Measurements from ENCODE around the gene SIK2.
"Not testable (repeated sequence)": the region's sequence is repeated elsewhere in the genome, so short reads cannot be mapped to it uniquely, and the experiment has no call there.

SIK2 gene

DNA sequence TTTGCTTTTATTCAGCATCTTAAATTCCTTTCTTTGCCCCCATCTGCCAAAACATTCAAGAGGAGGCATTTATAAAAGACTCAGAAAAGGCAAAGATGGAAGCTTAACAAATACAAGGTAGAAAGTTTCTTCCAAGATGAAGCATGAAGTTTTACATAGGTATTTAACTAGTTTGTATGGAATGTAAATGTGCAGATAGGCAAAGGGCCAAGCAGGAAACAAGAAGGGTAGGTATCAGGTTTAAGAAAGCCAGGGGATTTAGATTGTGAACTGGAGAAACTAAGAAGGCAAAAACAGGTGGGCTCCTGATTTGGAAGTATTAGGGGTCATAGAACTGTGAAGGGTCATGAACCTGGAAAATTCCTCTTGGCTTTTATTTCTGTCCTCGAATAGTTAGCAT is 101.3 kb downstream of the SIK2 start:
- no peak for FAIRE-seq

DNA sequence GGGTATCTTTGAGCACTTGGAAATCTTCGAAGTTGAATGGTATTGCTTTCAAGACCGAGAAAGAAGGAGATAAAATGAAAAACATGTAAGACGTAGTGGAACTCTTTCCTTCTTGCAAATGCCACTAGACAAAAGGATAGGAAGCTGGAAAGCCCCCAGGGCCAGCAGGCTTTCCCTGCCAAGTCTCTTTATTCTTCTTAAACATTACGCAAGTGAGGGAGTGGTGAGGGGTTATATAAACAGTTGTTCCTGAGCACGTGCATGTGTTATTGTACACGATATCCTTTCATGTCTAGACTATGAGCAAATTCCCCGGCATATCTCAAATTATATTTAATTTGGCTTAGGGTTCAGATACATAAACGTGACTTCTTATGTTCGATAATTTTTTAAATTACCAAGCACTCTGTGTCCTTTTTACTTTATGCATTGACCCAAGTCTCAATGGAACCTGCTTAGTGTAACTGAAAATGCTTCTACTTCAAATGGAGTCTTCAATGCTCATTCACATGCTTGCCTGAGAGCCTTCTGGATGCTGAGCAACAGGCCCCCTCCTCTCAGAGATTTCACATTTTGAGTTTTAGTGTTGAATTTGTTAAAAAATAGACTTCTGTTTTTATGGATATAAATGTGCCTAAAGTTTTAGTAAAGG is 104.9 kb downstream of the SIK2 start:
- FAIRE-seq = no peak

DNA sequence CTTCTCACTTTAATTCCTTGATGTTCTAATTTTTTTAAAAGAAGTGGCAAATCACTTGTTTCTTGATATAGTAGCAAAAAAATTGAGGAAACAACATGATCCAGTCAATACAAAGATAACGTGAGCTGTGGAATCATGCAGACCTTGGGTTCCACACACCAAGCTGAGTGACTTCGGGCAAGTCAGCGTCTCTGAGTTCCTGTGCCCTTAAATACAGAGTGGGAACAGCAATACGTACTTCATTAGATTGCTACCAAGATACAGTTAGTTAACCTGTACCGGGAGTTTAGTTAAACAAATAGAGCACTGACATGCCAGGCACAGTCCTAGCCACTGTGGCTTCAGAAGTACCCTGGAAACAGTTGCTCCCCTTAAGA is 105.4 kb downstream of the SIK2 start:
- FAIRE-seq = no peak

GRCh38 chr11:111714522-111714921 is 112.3 kb downstream of the SIK2 start:
- FAIRE-seq = no peak

DNA sequence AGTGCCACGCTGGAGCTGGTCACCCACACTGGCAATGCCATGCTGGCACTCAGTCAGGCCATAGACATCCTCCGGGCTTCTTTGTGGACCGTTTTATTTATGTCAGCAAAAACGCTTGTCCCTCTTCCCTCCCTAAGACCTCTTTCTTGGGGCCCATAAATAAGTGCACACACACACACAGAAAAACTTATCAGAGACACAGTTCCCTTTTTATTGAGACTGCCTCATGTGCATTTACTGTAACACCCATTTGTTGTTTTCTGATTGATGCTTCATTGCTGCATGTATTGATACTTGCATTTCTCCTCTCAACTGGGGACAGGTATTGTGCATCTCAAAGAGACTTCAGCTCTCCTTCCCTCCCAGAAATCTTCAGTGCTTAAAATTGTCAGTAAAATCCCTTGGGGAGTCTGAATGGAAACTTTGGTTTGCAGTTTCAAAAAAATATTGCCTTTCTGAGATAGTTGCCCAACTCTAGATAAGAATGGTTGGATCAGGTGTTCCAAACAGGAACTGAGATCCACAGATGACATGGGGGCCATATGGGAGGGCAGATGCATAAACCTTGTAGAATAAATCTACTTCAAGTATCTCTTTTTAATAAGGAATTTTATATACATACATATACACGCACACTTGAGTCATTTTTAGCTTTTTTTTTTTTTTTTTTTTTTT is 113.0 kb downstream of the SIK2 start:
- no peak for FAIRE-seq

DNA sequence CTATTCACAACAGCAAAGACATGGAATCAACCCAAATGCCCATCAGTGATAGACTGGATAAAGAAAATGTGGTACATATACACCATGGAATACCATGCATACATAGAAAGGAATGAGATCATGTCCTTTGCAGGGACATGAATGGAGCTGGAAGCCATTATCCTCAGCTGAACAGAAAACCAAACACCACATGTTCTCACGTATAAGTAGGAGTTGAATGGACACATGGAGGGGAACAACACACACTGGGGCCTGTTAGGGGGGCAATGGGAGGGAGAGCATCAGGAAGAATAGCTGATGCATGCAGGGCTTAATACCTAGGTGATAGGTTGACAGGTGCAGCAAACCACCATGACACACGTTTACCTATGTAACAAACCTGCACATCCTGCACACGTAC is 115.4 kb downstream of the SIK2 start:
- FAIRE-seq = not testable (repeated sequence)

- FAIRE-seq = no peak
Measured at GRCh38 chr11:111718436-111718835, 116.2 kb downstream of the SIK2 start.

GRCh38 chr11:111718859-111719258 is 116.6 kb downstream of the SIK2 start:
- FAIRE-seq = no peak

- FAIRE-seq = peak; percentile 13
Measured at GRCh38 chr11:111719379-111719778, 117.1 kb downstream of the SIK2 start.

GRCh38 chr11:111720801-111721494 is 118.7 kb downstream of the SIK2 start:
- FAIRE-seq = no peak

GRCh38 chr11:111722501-111722900 is 120.3 kb downstream of the SIK2 start:
- FAIRE-seq = no peak

GRCh38 chr11:111723595-111723994 is 121.3 kb downstream of the SIK2 start:
- no peak for FAIRE-seq

DNA sequence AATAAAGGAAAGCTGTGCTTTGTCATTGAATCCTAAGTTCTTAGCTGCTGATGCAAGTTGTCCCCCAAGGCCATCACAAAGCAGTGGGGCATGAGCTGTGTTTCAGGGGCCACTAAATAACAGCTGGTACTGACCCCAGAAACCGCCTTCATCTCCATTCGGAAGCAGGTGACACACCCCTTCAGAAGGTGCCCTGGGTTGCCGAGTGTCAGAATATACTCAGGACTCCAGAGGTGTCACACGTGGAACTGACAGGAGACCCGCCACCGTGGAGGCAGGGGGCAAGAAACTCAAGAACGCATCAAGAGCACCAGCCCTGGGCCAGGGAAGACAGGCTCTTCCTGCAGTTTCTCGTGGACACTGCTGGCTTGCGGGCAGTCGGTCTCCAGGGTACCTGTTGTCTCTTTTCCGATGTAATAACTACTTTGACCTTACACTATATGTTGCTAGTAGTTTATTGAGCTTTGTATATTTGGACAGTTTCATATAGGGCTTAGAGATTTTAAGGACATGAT is 122.4 kb downstream of the SIK2 start:
- FAIRE-seq = no peak

DNA sequence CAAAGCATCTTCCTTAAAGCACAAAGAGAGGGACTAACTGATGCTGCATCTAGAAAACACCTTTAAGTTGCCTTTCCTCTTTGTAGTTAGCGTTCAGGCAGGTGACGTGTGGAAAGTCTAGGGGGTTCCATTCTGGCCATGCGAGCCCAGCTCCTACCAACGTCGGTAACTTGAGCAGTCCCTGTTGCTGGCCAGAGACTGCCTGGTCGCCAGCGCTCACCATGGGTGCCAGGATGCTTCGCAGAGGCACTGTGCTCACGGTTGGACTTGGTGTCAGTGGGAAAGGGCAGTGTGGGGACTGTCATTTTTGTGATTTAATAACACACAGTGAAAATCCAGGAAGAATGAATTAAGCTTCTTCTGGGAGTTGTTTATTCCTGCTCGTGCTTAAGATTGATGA is 123.4 kb downstream of the SIK2 start:
- FAIRE-seq = no peak

- no peak for FAIRE-seq
Measured at GRCh38 chr11:111726301-111726713, 124.1 kb downstream of the SIK2 start.

GRCh38 chr11:111727431-111727830 is 125.2 kb downstream of the SIK2 start:
- no peak for FAIRE-seq

- FAIRE-seq = no peak
Measured at GRCh38 chr11:111729071-111729830, 127.0 kb downstream of the SIK2 start.

GRCh38 chr11:111729831-111730311 is 127.6 kb downstream of the SIK2 start:
- peak; percentile 72 for FAIRE-seq

DNA sequence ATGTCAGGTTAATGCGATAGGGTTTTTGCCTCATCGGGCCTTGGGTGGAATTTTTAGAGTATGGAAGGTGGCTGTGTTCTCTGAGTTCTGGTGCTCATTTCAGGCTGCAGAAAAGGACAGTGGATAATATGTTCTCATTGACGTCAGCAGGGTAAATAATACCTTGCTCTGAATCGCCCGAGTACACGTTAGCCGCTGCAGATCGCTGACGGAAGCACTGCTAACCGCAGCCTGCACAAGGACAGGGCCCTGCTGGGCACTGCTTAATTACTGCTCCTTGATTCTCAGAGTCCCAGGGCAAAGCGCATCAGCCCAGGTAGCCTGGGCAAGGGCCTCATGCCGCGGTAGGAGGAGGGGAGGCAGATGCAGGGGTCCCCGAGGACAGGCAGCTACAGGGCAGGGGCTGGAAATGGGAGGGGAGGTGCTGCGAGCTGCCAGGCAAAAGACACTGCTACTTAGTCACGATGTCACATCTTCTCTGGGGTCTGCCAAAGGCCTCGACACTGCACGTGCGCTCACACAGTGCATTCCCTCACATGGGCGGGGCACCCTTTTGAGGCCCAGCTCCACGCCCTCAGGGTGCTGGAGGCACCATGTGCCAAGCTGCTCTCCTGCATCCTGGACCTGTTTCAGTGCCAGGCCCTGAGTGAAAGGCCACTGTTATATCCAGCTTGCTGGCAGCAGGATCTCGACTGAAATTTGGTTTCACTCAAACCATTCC is 128.8 kb downstream of the SIK2 start:
- FAIRE-seq = peak; percentile 13

GRCh38 chr11:111731821-111732220 is 129.6 kb downstream of the SIK2 start:
- FAIRE-seq = no peak

DNA sequence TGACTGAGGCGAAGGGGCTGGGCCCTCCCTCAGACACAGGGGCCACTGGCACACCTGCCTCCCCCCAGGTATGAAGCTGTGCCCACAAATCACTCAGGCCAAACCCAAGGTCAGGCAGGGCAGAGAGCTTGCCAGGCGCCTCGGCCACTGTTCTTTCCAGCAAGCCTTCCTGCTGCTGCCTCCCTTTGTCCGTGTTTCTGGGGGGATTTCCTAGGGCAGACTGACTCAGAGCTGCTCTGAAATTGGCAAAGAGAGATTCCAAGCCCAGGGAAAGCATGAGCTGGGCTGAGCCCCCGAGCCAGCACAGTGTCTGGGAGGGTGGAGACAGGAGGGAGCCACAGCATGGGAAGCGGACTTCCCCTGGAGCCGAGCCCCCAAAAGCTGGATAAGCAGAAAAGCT is 130.8 kb downstream of the SIK2 start:
- FAIRE-seq = peak; percentile 79

GRCh38 chr11:111733611-111734088 is 131.4 kb downstream of the SIK2 start:
- no peak for FAIRE-seq

Data from G401.6 (cell line).